Transverse colon (tissue), 4 donors: ENCODE results near the gene DIPK1B.

ENCODE experiments used
- POLR2AphosphoS5 ChIP-seq, 3 donors: sonication (generic); formaldehyde crosslinking; IDR thresholded peaks; one replicate each; pipeline ENCODE4 v1.6.1; 2016; ENCODE audit warnings: antibody characterized with exemption in 3 of 3
- TF ChIP-seq, protein P1 (sequence below), 5 experiments: fragments of 200-600 bp in 3 of 5; fragments of 450-650 bp in 2 of 5; sonication (generic) in 3 of 5; IDR thresholded peaks; 1 replicate in 2 of 5; 2 replicates in 3 of 5; pipeline ENCODE4 v1.5.1; 2016 to 2017; ENCODE audit warnings: antibody characterized with exemption in 5 of 5, inconsistent platforms in 3 of 5, mild to moderate bottlenecking in 2 of 5, moderate library complexity in 1 of 5

DNA sequence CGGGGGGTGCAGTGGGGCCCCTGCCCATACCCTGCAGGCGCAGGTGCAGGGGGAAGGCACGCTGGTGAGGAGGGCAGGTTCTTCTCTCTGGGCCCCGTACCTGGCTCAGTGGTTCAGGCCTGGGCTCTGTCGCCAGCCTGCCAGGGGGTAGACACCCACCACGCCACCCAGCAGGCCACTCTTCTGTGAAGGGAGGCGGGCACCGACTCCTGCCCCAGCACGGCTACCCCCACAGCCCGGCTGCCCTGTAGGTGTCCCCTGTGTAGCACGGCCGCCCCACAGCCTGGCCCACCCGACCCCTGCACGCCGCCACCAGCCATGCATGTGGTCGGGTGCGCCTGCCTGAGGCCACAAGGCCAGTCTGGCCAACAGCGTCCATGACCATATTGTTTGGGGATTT lies 34.2 kb downstream of the DIPK1B start:
- TF ChIP-seq, protein P1, sequence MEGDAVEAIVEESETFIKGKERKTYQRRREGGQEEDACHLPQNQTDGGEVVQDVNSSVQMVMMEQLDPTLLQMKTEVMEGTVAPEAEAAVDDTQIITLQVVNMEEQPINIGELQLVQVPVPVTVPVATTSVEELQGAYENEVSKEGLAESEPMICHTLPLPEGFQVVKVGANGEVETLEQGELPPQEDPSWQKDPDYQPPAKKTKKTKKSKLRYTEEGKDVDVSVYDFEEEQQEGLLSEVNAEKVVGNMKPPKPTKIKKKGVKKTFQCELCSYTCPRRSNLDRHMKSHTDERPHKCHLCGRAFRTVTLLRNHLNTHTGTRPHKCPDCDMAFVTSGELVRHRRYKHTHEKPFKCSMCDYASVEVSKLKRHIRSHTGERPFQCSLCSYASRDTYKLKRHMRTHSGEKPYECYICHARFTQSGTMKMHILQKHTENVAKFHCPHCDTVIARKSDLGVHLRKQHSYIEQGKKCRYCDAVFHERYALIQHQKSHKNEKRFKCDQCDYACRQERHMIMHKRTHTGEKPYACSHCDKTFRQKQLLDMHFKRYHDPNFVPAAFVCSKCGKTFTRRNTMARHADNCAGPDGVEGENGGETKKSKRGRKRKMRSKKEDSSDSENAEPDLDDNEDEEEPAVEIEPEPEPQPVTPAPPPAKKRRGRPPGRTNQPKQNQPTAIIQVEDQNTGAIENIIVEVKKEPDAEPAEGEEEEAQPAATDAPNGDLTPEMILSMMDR (IDR thresholded peaks at IDR 0.05): no peak
- TF ChIP-seq POLR2AphosphoS5 (IDR thresholded peaks at IDR 0.05): no peak
